Fibroblast of mammary gland (primary cell): ENCODE measurements around the gene LSM4.
"Not testable (repeated sequence)": the region's sequence is repeated elsewhere in the genome, so short reads cannot be mapped to it uniquely, and the experiment has no call there.

ENCODE experiments used
- DNase-seq: peaks from one replicate; pipeline ENCODE4 v3.0.0-alpha.2; 2010; ENCODE audit warnings: low read depth
- H3K4me3 ChIP-seq: 2 replicates; pipeline ENCODE4 v1.5.1; 2011; ENCODE audit warnings: low read depth, mild to moderate bottlenecking, low read length, moderate library complexity; ENCODE audit not compliant: control insufficient read depth
- TF ChIP-seq, protein P1 (sequence below): conservative IDR thresholded peaks from 2 replicates; pipeline ENCODE4 v1.5.1; 2011; ENCODE audit warnings: low read depth, low read length, inconsistent platforms; ENCODE audit not compliant: control insufficient read depth, insufficient read depth

The LSM4 gene

DNA sequence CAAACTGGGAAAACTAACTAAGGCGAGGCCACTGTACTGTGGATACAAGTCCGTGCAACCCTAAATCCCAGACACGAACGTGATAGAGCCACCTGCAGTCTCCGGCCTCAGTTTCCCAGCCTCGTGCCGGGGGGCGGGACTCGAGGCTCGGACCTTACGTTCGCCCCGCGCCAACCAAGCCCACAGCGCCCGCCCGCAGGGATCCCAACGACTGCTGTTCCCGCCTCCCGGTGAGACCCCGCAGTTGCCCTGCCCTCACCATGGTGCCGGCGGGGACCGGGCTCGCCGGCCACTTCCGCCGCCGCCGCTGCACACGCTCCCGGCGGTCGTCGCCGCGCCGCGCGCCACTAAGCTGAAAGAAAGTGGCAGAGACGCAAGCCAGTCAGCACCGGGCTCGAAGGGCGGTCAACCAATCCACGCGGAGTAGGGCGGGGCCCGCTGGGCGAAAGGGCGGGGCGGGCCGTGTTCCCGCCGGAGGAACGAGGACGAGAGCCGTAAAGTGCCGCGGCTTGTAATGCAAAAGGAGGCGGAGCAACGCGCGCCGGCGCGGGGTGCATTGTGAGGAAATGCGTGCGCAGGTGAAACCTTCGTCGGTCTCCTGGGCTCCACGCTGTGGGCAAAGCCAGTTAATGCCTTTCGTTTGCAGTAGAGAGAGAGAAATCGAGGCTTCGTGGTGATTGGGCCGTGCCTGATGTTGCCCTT, at the start of gene LSM4:
Gene LSM4 (minus strand): TSS at position 318 of the 702 bp plus-strand sequence. CDS start 56 bp downstream, at position 262.
- H3K4me3 ChIP-seq, result peak within 1 kb of the TSS; percentile 70
- DNase-seq, result peak; percentile 94
- TF ChIP-seq, protein P1, sequence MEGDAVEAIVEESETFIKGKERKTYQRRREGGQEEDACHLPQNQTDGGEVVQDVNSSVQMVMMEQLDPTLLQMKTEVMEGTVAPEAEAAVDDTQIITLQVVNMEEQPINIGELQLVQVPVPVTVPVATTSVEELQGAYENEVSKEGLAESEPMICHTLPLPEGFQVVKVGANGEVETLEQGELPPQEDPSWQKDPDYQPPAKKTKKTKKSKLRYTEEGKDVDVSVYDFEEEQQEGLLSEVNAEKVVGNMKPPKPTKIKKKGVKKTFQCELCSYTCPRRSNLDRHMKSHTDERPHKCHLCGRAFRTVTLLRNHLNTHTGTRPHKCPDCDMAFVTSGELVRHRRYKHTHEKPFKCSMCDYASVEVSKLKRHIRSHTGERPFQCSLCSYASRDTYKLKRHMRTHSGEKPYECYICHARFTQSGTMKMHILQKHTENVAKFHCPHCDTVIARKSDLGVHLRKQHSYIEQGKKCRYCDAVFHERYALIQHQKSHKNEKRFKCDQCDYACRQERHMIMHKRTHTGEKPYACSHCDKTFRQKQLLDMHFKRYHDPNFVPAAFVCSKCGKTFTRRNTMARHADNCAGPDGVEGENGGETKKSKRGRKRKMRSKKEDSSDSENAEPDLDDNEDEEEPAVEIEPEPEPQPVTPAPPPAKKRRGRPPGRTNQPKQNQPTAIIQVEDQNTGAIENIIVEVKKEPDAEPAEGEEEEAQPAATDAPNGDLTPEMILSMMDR, result peak; percentile 10

DNA sequence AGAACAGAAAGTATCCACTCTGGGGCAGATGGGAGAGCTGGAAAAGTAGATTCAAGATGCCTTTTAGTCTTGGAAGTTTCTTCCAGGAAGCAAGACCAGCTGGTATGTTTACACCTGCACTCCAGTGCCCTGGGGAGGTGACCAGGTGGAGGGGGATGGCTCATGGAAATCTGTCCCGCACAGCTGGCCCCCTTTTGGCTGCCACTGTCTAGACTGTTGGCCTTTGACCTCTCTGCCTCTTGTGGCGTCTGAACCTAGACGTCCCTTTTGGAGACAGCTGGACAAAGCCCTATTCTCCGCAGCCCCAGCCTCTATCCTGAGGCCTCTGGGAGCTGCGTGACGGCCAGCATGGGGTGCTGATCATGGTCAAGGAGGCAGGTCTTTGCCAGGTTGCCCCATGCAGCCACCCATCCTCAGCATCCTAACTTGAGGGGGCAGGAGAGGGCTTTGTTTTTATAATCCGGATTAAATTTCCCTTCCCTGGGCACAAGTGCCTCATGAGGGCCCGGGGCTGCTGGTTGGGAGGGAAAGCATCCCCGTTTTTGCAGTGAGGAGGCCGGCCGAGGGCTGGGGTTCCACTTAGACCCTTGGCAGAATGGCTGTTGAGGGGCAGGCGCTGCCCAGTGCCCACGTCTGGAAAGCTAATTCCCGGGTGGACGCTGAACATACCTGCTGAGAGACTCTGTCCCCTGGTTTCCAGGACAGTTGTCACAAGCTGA, 45.8 kb upstream of the LSM4 start:
- H3K4me3 ChIP-seq, result no peak overlapping the region
- TF ChIP-seq, protein P1, result no peak

DNA sequence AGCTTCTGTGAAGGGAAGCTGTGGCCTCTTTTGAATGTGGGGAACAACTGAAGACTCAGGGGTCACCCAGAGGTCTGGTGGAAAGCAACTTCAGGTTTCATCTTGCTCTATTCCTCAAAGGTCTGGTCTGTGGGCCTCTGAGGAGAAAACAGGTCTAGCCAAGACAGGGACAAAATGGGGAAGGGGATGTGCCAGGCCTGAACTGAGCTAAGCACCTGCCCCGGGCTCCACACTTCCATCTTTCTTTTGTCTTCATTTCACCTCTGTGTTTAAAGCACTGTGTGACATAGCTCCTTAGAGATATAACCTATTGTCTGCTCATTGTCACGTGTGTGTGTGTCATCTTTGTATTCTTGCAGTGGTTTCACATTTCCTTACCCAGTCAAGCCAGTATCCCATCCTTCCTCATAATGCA, 43.2 kb upstream of the LSM4 start:
- TF ChIP-seq, protein P1, result no peak
- no peak overlapping the region for H3K4me3 ChIP-seq
- DNase-seq, result peak; percentile 36

More for the DNA sequence above, 45.8 kb upstream of the LSM4 start:
- no peak for DNase-seq

DNA sequence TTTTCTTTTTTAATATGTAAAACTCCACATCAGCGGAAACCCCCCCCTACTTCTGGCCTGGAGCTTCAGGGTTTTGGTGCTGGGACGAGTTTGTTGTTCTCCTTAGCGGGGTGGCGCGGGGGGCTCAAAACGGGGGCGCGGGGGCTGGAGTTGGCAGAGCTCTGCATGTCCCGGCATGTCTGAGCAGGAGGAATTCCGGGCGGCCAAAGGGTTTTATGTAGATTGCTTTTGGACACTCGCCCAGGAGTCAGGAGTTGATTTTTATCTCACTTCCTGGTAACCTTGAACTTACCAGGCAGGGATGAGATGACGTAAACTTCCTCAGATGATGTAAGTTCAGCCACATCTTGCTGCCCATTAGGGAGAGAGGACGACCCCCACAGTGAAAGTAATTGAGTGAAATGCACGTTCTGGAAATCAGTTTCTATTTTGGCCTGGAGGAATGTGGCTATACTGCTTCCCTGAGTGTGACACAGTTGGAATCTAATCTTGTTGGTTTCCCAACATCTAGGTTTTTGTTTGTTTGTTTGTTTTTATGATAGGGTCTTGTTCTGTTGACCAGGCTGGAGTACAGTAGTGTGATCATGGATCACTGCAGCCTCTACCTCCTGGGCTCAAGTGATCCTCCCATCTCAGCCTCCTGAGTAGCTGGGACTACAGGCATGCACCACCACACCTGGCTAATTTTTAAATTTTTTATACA, 42.1 kb upstream of the LSM4 start:
- TF ChIP-seq, protein P1, result no peak
- DNase-seq, result peak; percentile 97
- no peak overlapping the region for H3K4me3 ChIP-seq

DNA sequence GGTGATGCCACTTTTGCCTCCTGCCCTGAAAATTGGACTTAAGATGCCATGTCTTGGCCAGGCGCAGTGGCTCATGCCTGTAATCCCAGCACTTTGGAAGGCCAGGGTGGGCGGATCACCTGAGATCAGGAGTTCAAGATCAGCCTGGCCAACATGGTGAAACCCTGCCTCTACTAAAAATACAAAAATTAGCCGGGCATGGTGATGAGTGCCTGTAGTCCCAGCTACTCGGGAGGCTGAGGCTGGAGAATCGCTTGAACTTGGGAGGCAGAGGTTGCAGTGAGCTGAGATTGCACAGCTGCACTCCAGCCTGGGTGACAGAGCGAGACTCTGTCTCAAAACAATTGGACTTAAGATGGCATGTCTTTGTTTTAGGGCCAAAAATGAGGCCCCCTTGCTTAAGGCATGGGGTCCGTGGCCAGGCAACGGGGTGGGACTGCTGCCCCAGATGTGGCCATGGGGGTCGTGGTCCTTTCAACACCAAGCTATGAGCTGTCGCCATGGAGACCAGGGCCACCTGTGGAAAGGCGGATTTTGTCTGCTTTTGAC, 41.5 kb upstream of the LSM4 start:
- DNase-seq, H3K4me3 ChIP-seq: not testable (repeated sequence)

DNA sequence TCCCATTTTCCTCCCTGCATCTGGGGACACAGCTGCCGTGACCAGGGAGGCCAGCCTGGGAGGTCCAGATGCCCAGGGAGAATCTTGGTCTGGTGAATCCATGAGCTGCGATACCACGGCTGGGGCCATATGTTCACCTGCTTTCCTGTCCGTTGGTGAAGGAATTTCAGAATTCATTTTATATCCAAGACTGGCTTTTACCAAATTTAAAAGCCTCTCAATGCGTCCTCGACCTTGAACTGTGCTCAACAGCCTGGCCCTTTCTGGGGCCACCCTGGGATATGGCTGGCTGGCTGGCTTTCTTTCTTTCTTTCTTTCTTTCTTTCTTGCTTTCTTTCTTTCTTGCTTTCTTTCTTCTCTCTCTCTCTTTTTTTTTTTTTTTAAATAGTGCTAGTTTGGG, 40.9 kb upstream of the LSM4 start:
- no peak for DNase-seq
- H3K4me3 ChIP-seq, result no peak overlapping the region
- TF ChIP-seq, protein P1, result no peak
